Central memory CD8-positive, alpha-beta T cell (primary cell): ENCODE measurements around the gene MS4A15.
"Not testable (repeated sequence)": the region's sequence is repeated elsewhere in the genome, so short reads cannot be mapped to it uniquely, and the experiment has no call there.

Experiments used
- ATAC-seq: fragments of 150-1000 bp; cut with Tn5 transposase; replicated peaks from 2 replicates; pipeline ENCODE4 v1.10.0; 2022; ENCODE audit warnings: mild to moderate bottlenecking, moderate FRiP score, moderate number of reproducible peaks; ENCODE audit not compliant: poor library complexity, severe bottlenecking; ENCODE audit errors: extremely low read depth
- DNase-seq, 2 donors: peaks; one replicate each; pipeline ENCODE4 v3.0.0; 2021; ENCODE audit warnings: low spot score in 2 of 2
- H3K27ac Mint-ChIP-seq: one replicate; pipeline ENCODE4 v1.8.0; 2022; ENCODE audit warnings: low read depth, mild to moderate bottlenecking, moderate library complexity, mixed read lengths
- H3K27me3 Mint-ChIP-seq: one replicate; pipeline ENCODE4 v1.8.0; 2022; ENCODE audit warnings: mixed read lengths
- H3K36me3 Mint-ChIP-seq: one replicate; pipeline ENCODE4 v1.8.0; 2022; ENCODE audit warnings: mild to moderate bottlenecking, moderate library complexity, mixed read lengths; ENCODE audit not compliant: insufficient read depth
- H3K4me1 Mint-ChIP-seq: one replicate; pipeline ENCODE4 v1.8.0; 2022; ENCODE audit warnings: mixed read lengths
- H3K4me3 Mint-ChIP-seq: one replicate; pipeline ENCODE4 v1.8.0; 2022; ENCODE audit warnings: mild to moderate bottlenecking, moderate library complexity, mixed read lengths
- H3K9me3 Mint-ChIP-seq: one replicate; pipeline ENCODE4 v1.8.0; 2022; ENCODE audit warnings: mixed read lengths

The MS4A15 gene

GRCh38 chr11:60801194-60801593, 44.5 kb downstream of the MS4A15 start:
- Mint-ChIP-seq H3K9me3 (no peaks in the 10 kb centered on the region), H3K4me1 (no peaks in the 10 kb centered on the region), H3K4me3 (no peak overlapping the region), H3K27me3 (peaks cover 60% of the 10 kb centered on the region), H3K36me3 (peaks cover 3% of the 10 kb centered on the region), H3K27ac (no peak overlapping the region)
- no peak for ATAC-seq
- no peak for DNase-seq

GRCh38 chr11:60803273-60803936, 46.7 kb downstream of the MS4A15 start:
- H3K36me3 Mint-ChIP-seq: peaks cover 3% of the 10 kb centered on the region
- H3K27me3 Mint-ChIP-seq: peaks cover 74% of the 10 kb centered on the region
- DNase-seq: no peak
- no peak for ATAC-seq
- no peak overlapping the region for H3K27ac Mint-ChIP-seq
- no peak overlapping the region for H3K4me3 Mint-ChIP-seq
- no peaks in the 10 kb centered on the region for H3K9me3 Mint-ChIP-seq
- no peaks in the 10 kb centered on the region for H3K4me1 Mint-ChIP-seq

GRCh38 chr11:60809249-60809648, 52.6 kb downstream of the MS4A15 start:
- Mint-ChIP-seq H3K36me3 (no peaks in the 10 kb centered on the region), H3K4me1 (no peaks in the 10 kb centered on the region), H3K9me3 (no peaks in the 10 kb centered on the region), H3K27me3 (peaks cover 73% of the 10 kb centered on the region), H3K27ac (no peak overlapping the region), H3K4me3 (no peak overlapping the region)
- DNase-seq: no peak
- ATAC-seq: no peak

GRCh38 chr11:60809691-60810090, 53.0 kb downstream of the MS4A15 start:
- no peak overlapping the region for H3K4me3 Mint-ChIP-seq
- peaks cover 73% of the 10 kb centered on the region for H3K27me3 Mint-ChIP-seq
- no peaks in the 10 kb centered on the region for H3K9me3 Mint-ChIP-seq
- ATAC-seq (no peak), DNase-seq (no peak)
- no peaks in the 10 kb centered on the region for H3K4me1 Mint-ChIP-seq
- H3K36me3 Mint-ChIP-seq: no peaks in the 10 kb centered on the region
- H3K27ac Mint-ChIP-seq: no peak overlapping the region

GRCh38 chr11:60810151-60810550, 53.5 kb downstream of the MS4A15 start:
- Mint-ChIP-seq H3K27ac (no peak overlapping the region), H3K36me3 (no peaks in the 10 kb centered on the region), H3K27me3 (peaks cover 72% of the 10 kb centered on the region), H3K4me1 (no peaks in the 10 kb centered on the region), H3K4me3 (no peak overlapping the region), H3K9me3 (no peaks in the 10 kb centered on the region)
- DNase-seq (no peak), ATAC-seq (no peak)

- no peaks in the 10 kb centered on the region for H3K36me3 Mint-ChIP-seq
- peaks cover 68% of the 10 kb centered on the region for H3K27me3 Mint-ChIP-seq
Observed at GRCh38 chr11:60810569-60810968, 53.9 kb downstream of the MS4A15 start.

GRCh38 chr11:60813324-60813723, 56.7 kb downstream of the MS4A15 start:
- ATAC-seq (no peak), DNase-seq (no peak)
- no peak overlapping the region for H3K4me3 Mint-ChIP-seq
- H3K4me1 Mint-ChIP-seq: no peaks in the 10 kb centered on the region
- peaks cover 47% of the 10 kb centered on the region for H3K27me3 Mint-ChIP-seq
- no peaks in the 10 kb centered on the region for H3K36me3 Mint-ChIP-seq
- H3K27ac Mint-ChIP-seq: no peak overlapping the region
- H3K9me3 Mint-ChIP-seq: no peaks in the 10 kb centered on the region

More at GRCh38 chr11:60810569-60810968, 53.9 kb downstream of the MS4A15 start:
- H3K27ac Mint-ChIP-seq: no peak overlapping the region
- no peaks in the 10 kb centered on the region for H3K9me3 Mint-ChIP-seq
- no peak for DNase-seq
- H3K4me1 Mint-ChIP-seq: no peaks in the 10 kb centered on the region
- no peak overlapping the region for H3K4me3 Mint-ChIP-seq
- ATAC-seq: no peak

GRCh38 chr11:60814112-60814511, 57.4 kb downstream of the MS4A15 start:
- H3K36me3 Mint-ChIP-seq: no peaks in the 10 kb centered on the region
- H3K9me3 Mint-ChIP-seq: no peaks in the 10 kb centered on the region
- peaks cover 44% of the 10 kb centered on the region for H3K27me3 Mint-ChIP-seq
- no peak overlapping the region for H3K27ac Mint-ChIP-seq
- ATAC-seq (no peak), DNase-seq (no peak)
- no peak overlapping the region for H3K4me3 Mint-ChIP-seq
- no peaks in the 10 kb centered on the region for H3K4me1 Mint-ChIP-seq

- ATAC-seq (no peak), DNase-seq (no peak)
- no peak overlapping the region for H3K4me3 Mint-ChIP-seq
- H3K36me3 Mint-ChIP-seq: no peaks in the 10 kb centered on the region
- no peaks in the 10 kb centered on the region for H3K4me1 Mint-ChIP-seq
- no peaks in the 10 kb centered on the region for H3K9me3 Mint-ChIP-seq
- peaks cover 18% of the 10 kb centered on the region for H3K27me3 Mint-ChIP-seq
- no peak overlapping the region for H3K27ac Mint-ChIP-seq
Observed at GRCh38 chr11:60816590-60817157, 60.0 kb downstream of the MS4A15 start.

GRCh38 chr11:60818057-60818456, 61.4 kb downstream of the MS4A15 start:
- Mint-ChIP-seq H3K4me1 (no peaks in the 10 kb centered on the region), H3K4me3 (no peak overlapping the region), H3K27ac (no peak overlapping the region), H3K27me3 (peaks cover 5% of the 10 kb centered on the region), H3K9me3 (no peaks in the 10 kb centered on the region), H3K36me3 (no peaks in the 10 kb centered on the region)
- ATAC-seq (no peak), DNase-seq (no peak)

- Mint-ChIP-seq H3K27ac (no peak overlapping the region), H3K36me3 (no peaks in the 10 kb centered on the region), H3K4me3 (no peak overlapping the region), H3K27me3 (no peaks in the 10 kb centered on the region), H3K4me1 (no peaks in the 10 kb centered on the region), H3K9me3 (no peaks in the 10 kb centered on the region)
- DNase-seq (no peak), ATAC-seq (no peak)
Observed at GRCh38 chr11:60821827-60822599, 65.3 kb downstream of the MS4A15 start.

- H3K4me1 Mint-ChIP-seq, H3K27ac Mint-ChIP-seq: not testable (repeated sequence)
Observed at GRCh38 chr11:60823745-60824306, 67.2 kb downstream of the MS4A15 start.

GRCh38 chr11:60825118-60825517, 68.5 kb downstream of the MS4A15 start:
- H3K27me3 Mint-ChIP-seq: no peaks in the 10 kb centered on the region
- H3K36me3 Mint-ChIP-seq: peaks cover 5% of the 10 kb centered on the region
- H3K27ac Mint-ChIP-seq: no peak overlapping the region
- no peaks in the 10 kb centered on the region for H3K4me1 Mint-ChIP-seq
- H3K4me3 Mint-ChIP-seq: no peak overlapping the region
- no peak for DNase-seq
- no peaks in the 10 kb centered on the region for H3K9me3 Mint-ChIP-seq
- no peak for ATAC-seq

More at GRCh38 chr11:60823745-60824306, 67.2 kb downstream of the MS4A15 start:
- not testable (repeated sequence) for H3K27me3 Mint-ChIP-seq, DNase-seq, H3K9me3 Mint-ChIP-seq, ATAC-seq, H3K36me3 Mint-ChIP-seq, H3K4me3 Mint-ChIP-seq
